ENCODE data around the gene SNX15. TPM values are rescaled to one million over a fixed set of nuclear protein-coding genes. Genes with fewer than 3 reads are reported as not detected.

Gene SNX15
- total RNA-seq, 2 donors from 2014 or later, result 7.9 to 10.6 TPM

DNA sequence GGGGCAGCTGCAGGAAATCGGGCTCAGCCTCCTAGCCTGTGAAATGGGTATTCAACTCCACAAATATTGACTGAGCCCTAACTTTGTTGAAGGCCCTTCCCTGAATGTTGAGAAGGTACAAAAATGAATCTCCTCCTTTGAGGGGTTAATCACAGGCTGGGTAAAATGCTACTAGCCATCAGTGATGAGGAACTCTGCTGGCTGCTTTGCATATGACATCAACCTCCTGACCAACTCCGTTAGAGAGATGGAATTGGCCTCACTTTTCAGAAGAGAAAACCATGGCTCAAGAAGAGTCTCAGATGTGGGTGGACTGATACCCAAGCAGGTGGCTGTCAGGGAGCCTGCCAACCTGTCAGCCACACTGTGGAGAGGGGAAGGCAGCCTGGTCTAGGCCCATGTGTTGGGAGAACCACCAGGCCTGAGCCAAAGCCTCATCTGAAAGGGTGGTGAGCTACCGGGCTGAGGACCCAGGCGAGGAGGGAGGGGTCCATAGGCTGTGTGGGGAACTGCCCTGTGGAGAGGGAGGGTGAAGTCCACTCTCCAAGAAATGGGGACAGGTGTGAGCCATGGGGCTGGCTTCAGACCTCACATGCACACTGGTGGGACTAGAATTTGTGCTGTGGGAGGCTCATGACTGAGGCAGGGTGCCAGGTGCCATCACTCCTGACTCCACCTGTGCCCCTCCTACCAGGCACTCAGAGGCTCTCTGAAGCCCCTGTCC lies 44.8 kb downstream of the SNX15 start:
- 38 to 52% methylated on average over 2 to 4 of the region's 4 CpGs for WGBS, 2 donors
- no peaks in the 10 kb centered on the region for H3K9me3 ChIP-seq
- no peaks in the 10 kb centered on the region for H3K4me1 ChIP-seq
- no peak for TF ChIP-seq POLR2A (IDR thresholded peaks at IDR 0.05)
- TF ChIP-seq, protein P1, sequence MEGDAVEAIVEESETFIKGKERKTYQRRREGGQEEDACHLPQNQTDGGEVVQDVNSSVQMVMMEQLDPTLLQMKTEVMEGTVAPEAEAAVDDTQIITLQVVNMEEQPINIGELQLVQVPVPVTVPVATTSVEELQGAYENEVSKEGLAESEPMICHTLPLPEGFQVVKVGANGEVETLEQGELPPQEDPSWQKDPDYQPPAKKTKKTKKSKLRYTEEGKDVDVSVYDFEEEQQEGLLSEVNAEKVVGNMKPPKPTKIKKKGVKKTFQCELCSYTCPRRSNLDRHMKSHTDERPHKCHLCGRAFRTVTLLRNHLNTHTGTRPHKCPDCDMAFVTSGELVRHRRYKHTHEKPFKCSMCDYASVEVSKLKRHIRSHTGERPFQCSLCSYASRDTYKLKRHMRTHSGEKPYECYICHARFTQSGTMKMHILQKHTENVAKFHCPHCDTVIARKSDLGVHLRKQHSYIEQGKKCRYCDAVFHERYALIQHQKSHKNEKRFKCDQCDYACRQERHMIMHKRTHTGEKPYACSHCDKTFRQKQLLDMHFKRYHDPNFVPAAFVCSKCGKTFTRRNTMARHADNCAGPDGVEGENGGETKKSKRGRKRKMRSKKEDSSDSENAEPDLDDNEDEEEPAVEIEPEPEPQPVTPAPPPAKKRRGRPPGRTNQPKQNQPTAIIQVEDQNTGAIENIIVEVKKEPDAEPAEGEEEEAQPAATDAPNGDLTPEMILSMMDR (IDR thresholded peaks at IDR 0.05), result no peak
- H3K27ac ChIP-seq, result no peak overlapping the region
- no peaks in the 10 kb centered on the region for H3K27me3 ChIP-seq
- H3K36me3 ChIP-seq (replicated peaks in 1 of 2; ENCODE audit: insufficient read depth in 1 of 2, low read depth in 2 of 2), result no peaks in the 10 kb centered on the region
- no peak for DNase-seq
- intact Hi-C loops (cut with DNase I), result no loop called here
- no peak overlapping the region for H3K4me3 ChIP-seq
- no peak for ATAC-seq

DNA sequence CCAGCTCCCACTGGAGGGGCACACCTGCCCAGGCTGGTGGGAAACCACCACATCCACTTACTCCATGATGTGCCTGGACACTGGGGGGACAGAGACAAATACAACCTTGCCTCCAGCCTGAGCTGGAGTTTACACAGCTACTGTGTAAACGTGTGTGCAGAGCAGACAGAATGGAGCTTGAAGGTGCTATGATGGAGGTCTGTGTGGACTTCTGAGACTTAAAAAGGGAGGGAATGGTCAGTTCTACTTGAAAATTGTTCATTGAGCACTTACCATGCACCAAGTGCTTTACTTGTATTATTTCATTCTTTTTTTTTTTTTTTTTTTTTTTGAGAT lies 45.4 kb downstream of the SNX15 start:
- ATAC-seq (no peak), DNase-seq (no peak)
- no peak overlapping the region for H3K4me3 ChIP-seq
- H3K27me3 ChIP-seq, result no peaks in the 10 kb centered on the region
- intact Hi-C loops (cut with DNase I), result no loop called here
- no peaks in the 10 kb centered on the region for H3K4me1 ChIP-seq
- WGBS, 2 donors, result 11 to 32% methylated on average over 1 of the region's 1 CpG
- no peak for TF ChIP-seq POLR2A (IDR thresholded peaks at IDR 0.05)
- TF ChIP-seq, protein P1 (IDR thresholded peaks at IDR 0.05), result no peak
- no peaks in the 10 kb centered on the region for H3K36me3 ChIP-seq (replicated peaks in 1 of 2; ENCODE audit: insufficient read depth in 1 of 2, low read depth in 2 of 2)
- H3K9me3 ChIP-seq, result no peaks in the 10 kb centered on the region
- H3K27ac ChIP-seq, result no peak overlapping the region

DNA sequence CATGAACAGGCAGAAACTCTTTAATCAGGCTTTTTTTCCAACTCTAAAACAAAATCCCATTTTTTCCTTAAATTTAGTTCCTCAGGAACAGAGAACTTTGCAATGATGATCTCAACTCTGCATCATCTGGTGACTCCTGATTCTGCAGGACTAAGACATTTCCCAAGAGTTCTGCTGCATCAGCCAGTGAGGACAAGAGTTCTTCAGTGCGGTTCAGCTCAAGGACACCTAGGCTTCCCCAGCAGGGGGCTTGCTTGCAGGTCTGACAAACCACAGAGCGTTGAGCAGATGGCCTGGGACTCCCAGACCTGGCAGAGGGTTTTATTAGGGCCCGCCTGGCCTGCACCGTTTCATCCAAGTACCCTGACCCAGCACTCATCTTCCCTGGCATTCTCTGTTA lies 50.2 kb downstream of the SNX15 start:
- H3K27me3 ChIP-seq, result no peaks in the 10 kb centered on the region
- H3K9me3 ChIP-seq, result no peaks in the 10 kb centered on the region
- no peak for ATAC-seq
- intact Hi-C loops (cut with DNase I), result no loop called here
- TF ChIP-seq POLR2A (IDR thresholded peaks at IDR 0.05), result no peak
- TF ChIP-seq, protein P1 (IDR thresholded peaks at IDR 0.05), result no peak
- H3K4me1 ChIP-seq, result peaks cover 5% of the 10 kb centered on the region
- no peaks in the 10 kb centered on the region for H3K36me3 ChIP-seq (replicated peaks in 1 of 2; ENCODE audit: insufficient read depth in 1 of 2, low read depth in 2 of 2)
- DNase-seq, result no peak
- H3K27ac ChIP-seq, result no peak overlapping the region
- H3K4me3 ChIP-seq, result no peak overlapping the region
- WGBS, 2 donors, result 69 to 77% methylated on average over 4 of the region's 4 CpGs

DNA sequence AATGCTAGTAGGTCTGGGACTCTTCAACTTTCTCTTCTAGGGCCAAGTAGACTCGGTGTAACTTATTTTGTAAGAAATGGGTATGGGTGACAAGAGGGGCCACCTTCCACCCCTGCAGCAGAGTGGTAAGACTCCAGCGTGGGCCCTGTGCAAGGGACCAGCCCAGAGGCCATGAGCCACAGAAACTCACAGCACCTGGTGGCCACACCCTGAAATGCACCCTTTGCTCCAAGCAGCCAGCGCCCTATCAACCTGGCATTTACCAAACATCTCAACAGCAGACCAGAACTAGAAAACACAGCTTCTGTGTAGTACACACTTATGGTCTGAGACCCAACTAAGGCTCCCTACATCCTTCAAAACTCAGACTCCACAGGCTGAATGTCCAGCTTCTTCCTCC lies 50.9 kb downstream of the SNX15 start:
- peak; percentile 71 to 84 (median 76) for DNase-seq

More for the DNA sequence above, 50.9 kb downstream of the SNX15 start:
- Histone ChIP-seq H3K27ac (no peak overlapping the region), H3K36me3 (replicated peaks in 1 of 2; ENCODE audit: insufficient read depth in 1 of 2, low read depth in 2 of 2) (no peaks in the 10 kb centered on the region), H3K4me1 (peaks cover 5% of the 10 kb centered on the region), H3K4me3 (no peak overlapping the region), H3K9me3 (no peaks in the 10 kb centered on the region), H3K27me3 (no peaks in the 10 kb centered on the region)
- TF ChIP-seq, protein P1 (IDR thresholded peaks at IDR 0.05), result peak; percentile 64 to 82 (median 74)
- TF ChIP-seq POLR2A (IDR thresholded peaks at IDR 0.05), result no peak
- intact Hi-C loops (cut with DNase I), result no loop called here
- 39% methylated on average over 3 of the region's 3 CpGs for WGBS, 2 donors
- peak; percentile 93 for ATAC-seq

Data from body of pancreas (tissue), 4 donors.